ENCODE results near the gene TSPO.

TSPO gene

GRCh38 chr22:43205748-43206508 lies 54.6 kb downstream of the TSPO start:
- no peak for TF ChIP-seq ZFX (IDR thresholded peaks at IDR 0.05)
- no peak for TF ChIP-seq CTCF (conservative IDR thresholded peaks at IDR 0.05)
- H3K27ac ChIP-seq: no peak overlapping the region

GRCh38 chr22:43206509-43207161 lies 55.3 kb downstream of the TSPO start:
- TF ChIP-seq ZFX (IDR thresholded peaks at IDR 0.05): no peak
- no peak for TF ChIP-seq CTCF (conservative IDR thresholded peaks at IDR 0.05)
- no peak overlapping the region for H3K27ac ChIP-seq

GRCh38 chr22:43207386-43207785 lies 56.0 kb downstream of the TSPO start:
- TF ChIP-seq CTCF (conservative IDR thresholded peaks at IDR 0.05) (no peak), ZFX (IDR thresholded peaks at IDR 0.05) (no peak)
- H3K27ac ChIP-seq: no peak overlapping the region

GRCh38 chr22:43207849-43208702 lies 56.7 kb downstream of the TSPO start:
- TF ChIP-seq ZFX (IDR thresholded peaks at IDR 0.05): no peak
- no peak for TF ChIP-seq CTCF (conservative IDR thresholded peaks at IDR 0.05)
- no peak overlapping the region for H3K27ac ChIP-seq

- TF ChIP-seq CTCF (conservative IDR thresholded peaks at IDR 0.05) (no peak), ZFX (IDR thresholded peaks at IDR 0.05) (no peak)
- no peak overlapping the region for H3K27ac ChIP-seq
Measured at GRCh38 chr22:43208703-43209522, 57.6 kb downstream of the TSPO start.

- no peak overlapping the region for H3K27ac ChIP-seq
- TF ChIP-seq CTCF (conservative IDR thresholded peaks at IDR 0.05): no peak
- no peak for TF ChIP-seq ZFX (IDR thresholded peaks at IDR 0.05)
Measured at GRCh38 chr22:43209523-43209890, 58.1 kb downstream of the TSPO start.
